ENCODE data around the gene LRRK2. TPM values are rescaled to one million over a fixed set of nuclear protein-coding genes. Genes with fewer than 3 reads are reported as not detected.

Gene LRRK2
- total RNA-seq, 1 experiment from 2014 or later, result 0.73 TPM

DNA sequence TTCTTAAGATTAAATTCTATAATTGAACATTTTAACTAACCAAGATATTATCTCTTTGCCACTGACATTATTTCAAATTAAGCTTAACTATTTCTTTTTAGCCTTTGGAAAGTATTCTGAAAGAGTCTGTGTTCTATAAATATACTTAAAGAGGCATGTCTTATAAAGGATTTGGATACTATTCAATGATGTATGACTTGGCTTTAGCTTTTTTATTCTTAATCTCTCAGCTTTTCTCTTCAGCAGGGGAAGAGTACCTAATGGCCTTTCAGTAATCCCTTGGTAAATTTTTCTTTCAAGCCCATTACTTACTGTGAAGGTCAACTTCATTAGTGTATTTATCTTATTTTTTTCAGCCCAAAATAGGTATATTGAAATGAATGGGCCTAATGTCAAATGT lies 113.8 kb downstream of the LRRK2 start:
- Mint-ChIP-seq H3K4me1 (ENCODE audit: low read depth, unreplicated experiment) (no peaks in the 10 kb centered on the region), H3K9me3 (ENCODE audit: low read depth, unreplicated experiment) (no peaks in the 10 kb centered on the region), H3K27ac (ENCODE audit: unreplicated experiment) (no peak overlapping the region), H3K36me3 (ENCODE audit: insufficient read depth, unreplicated experiment) (no peaks in the 10 kb centered on the region), H3K27me3 (ENCODE audit: unreplicated experiment) (no peaks in the 10 kb centered on the region), H3K4me3 (ENCODE audit: low read depth, unreplicated experiment) (no peak overlapping the region)
- TF ChIP-seq, protein P1, sequence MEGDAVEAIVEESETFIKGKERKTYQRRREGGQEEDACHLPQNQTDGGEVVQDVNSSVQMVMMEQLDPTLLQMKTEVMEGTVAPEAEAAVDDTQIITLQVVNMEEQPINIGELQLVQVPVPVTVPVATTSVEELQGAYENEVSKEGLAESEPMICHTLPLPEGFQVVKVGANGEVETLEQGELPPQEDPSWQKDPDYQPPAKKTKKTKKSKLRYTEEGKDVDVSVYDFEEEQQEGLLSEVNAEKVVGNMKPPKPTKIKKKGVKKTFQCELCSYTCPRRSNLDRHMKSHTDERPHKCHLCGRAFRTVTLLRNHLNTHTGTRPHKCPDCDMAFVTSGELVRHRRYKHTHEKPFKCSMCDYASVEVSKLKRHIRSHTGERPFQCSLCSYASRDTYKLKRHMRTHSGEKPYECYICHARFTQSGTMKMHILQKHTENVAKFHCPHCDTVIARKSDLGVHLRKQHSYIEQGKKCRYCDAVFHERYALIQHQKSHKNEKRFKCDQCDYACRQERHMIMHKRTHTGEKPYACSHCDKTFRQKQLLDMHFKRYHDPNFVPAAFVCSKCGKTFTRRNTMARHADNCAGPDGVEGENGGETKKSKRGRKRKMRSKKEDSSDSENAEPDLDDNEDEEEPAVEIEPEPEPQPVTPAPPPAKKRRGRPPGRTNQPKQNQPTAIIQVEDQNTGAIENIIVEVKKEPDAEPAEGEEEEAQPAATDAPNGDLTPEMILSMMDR (IDR thresholded peaks at IDR 0.05; ENCODE audit: unreplicated experiment), result no peak
- CTCF ChIA-PET, result interaction anchor here (0.7 kb wide), 1 partner anchor 359 kb away, joined by 3 read pairs; no protein-coding TSS in a partner anchor
- BruUV-seq (replicated peaks), result no TSS peak
- intact Hi-C loops (cut with micrococcal nuclease; ENCODE audit: unreplicated experiment), result loop anchor here (5.0 to 10.0 kb wide), 2 partner anchors 96 to 584 kb away; no protein-coding TSS in a partner anchor
- no peak for DNase-seq

DNA sequence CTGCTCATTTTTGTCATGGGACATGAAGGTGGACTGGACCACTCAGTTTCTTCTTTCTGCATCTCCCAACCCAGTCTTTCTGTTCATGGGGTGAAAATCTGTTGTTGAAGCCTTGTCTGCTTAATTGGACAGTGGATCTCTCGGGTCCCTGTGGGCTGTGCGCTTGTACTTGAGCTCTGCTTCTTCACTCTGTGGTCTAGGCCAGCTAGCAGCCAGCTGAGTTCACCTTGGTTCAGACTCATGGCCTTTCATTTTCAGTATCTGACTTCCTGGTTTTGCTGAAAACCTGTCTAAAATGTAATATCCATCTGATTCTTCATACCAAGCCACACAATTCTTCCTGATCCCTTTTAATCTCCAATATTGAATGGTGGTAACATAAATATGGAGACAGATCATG lies 117.2 kb downstream of the LRRK2 start:
- no peak for DNase-seq
- Mint-ChIP-seq H3K4me1 (ENCODE audit: low read depth, unreplicated experiment) (no peaks in the 10 kb centered on the region), H3K27ac (ENCODE audit: unreplicated experiment) (no peak overlapping the region), H3K9me3 (ENCODE audit: low read depth, unreplicated experiment) (no peaks in the 10 kb centered on the region), H3K4me3 (ENCODE audit: low read depth, unreplicated experiment) (no peak overlapping the region), H3K27me3 (ENCODE audit: unreplicated experiment) (no peaks in the 10 kb centered on the region), H3K36me3 (ENCODE audit: insufficient read depth, unreplicated experiment) (no peaks in the 10 kb centered on the region)
- CTCF ChIA-PET, result no interaction called here
- intact Hi-C loops (cut with micrococcal nuclease; ENCODE audit: unreplicated experiment), result no loop called here
- BruUV-seq (replicated peaks), result no TSS peak
- TF ChIP-seq, protein P1 (IDR thresholded peaks at IDR 0.05; ENCODE audit: unreplicated experiment), result no peak

DNA sequence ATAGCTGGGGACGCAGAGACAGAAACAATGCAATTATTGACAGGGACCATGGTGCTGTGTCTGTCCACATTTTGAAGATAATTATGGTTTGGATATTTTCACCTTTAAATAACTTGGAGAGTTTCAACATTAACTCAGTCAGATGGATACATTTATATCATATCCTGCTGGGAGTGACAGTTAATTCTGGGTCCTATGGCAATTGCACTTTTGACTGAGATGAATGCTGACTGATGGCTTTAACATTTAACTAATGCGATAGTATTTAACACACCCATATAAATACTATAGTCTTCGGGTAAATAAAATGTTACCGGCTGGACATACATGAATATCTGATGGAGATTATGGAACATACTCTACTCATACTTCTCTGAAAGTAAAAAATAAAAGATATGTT lies 118.3 kb downstream of the LRRK2 start:
- intact Hi-C loops (cut with micrococcal nuclease; ENCODE audit: unreplicated experiment), result no loop called here
- H3K27me3 Mint-ChIP-seq (ENCODE audit: unreplicated experiment), result no peaks in the 10 kb centered on the region
- TF ChIP-seq, protein P1 (IDR thresholded peaks at IDR 0.05; ENCODE audit: unreplicated experiment), result no peak
- H3K4me3 Mint-ChIP-seq (ENCODE audit: low read depth, unreplicated experiment), result no peak overlapping the region
- no peaks in the 10 kb centered on the region for H3K4me1 Mint-ChIP-seq (ENCODE audit: low read depth, unreplicated experiment)
- H3K27ac Mint-ChIP-seq (ENCODE audit: unreplicated experiment), result no peak overlapping the region
- H3K36me3 Mint-ChIP-seq (ENCODE audit: insufficient read depth, unreplicated experiment), result no peaks in the 10 kb centered on the region
- no peak for DNase-seq
- CTCF ChIA-PET, result no interaction called here
- BruUV-seq (replicated peaks), result no TSS peak
- no peaks in the 10 kb centered on the region for H3K9me3 Mint-ChIP-seq (ENCODE audit: low read depth, unreplicated experiment)

DNA sequence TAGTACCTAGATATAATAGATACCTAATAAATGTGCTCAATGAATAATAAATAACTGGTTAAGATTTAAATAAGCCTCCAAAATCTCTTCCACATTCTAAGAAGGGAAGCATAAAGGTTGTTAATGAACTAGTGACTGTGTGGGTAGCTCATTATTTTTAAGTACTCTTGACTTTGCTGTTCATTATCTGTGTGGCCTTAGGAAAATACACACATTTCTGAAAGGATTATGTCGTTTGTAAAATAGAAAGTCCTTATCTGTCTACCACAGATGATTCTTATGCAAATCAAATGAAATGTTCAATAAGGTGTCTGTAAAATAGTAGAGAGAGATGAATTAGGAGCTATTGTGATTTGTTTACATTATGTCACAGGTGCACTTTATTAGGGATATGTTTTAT lies 119.5 kb downstream of the LRRK2 start:
- BruUV-seq (replicated peaks), result no TSS peak
- intact Hi-C loops (cut with micrococcal nuclease; ENCODE audit: unreplicated experiment), result no loop called here

More for the DNA sequence above, 119.5 kb downstream of the LRRK2 start:
- no peaks in the 10 kb centered on the region for H3K36me3 Mint-ChIP-seq (ENCODE audit: insufficient read depth, unreplicated experiment)
- TF ChIP-seq, protein P1 (IDR thresholded peaks at IDR 0.05; ENCODE audit: unreplicated experiment), result no peak
- no peaks in the 10 kb centered on the region for H3K9me3 Mint-ChIP-seq (ENCODE audit: low read depth, unreplicated experiment)
- no peaks in the 10 kb centered on the region for H3K27me3 Mint-ChIP-seq (ENCODE audit: unreplicated experiment)
- H3K4me1 Mint-ChIP-seq (ENCODE audit: low read depth, unreplicated experiment), result no peaks in the 10 kb centered on the region
- H3K4me3 Mint-ChIP-seq (ENCODE audit: low read depth, unreplicated experiment), result no peak overlapping the region
- CTCF ChIA-PET, result no interaction called here
- H3K27ac Mint-ChIP-seq (ENCODE audit: unreplicated experiment), result no peak overlapping the region
- DNase-seq, result no peak

All from Calu3 (cell line).